ENCODE measurements around the gene CYBC1. TPM values are rescaled to one million over a fixed set of nuclear protein-coding genes. Genes with fewer than 3 reads are reported as not detected.

The CYBC1 gene
- total and polyA plus RNA-seq, 2 of the 4 experiments (the other 2 are of a cell fraction) = 75.1 to 76.7 TPM

GRCh38 chr17:82465023-82465603 lies 14.6 kb upstream of the CYBC1 start:
- Histone ChIP-seq H3K4me1 (ENCODE audit: control insufficient read depth, insufficient read depth, low read length) (no peaks in the 10 kb centered on the region), H3K4me2 (ENCODE audit: low read depth, low read length) (no peak overlapping the region), H4K20me1 (ENCODE audit: insufficient read depth, low read length) (peaks cover 7% of the 10 kb centered on the region; the same call in 1 of the 2 replicates), H3K9ac (ENCODE audit: low read depth, low read length) (no peak overlapping the region), H3K56ac (ENCODE audit: extremely low read depth, insufficient read depth, low read length) (no peak overlapping the region), H3K18ac (ENCODE audit: low read depth, low read length) (no peak overlapping the region), H2BK15ac (ENCODE audit: low read depth, low read length) (no peak overlapping the region), H3K27me3 (ENCODE audit: control insufficient read depth, insufficient read depth, low read length) (no peaks in the 10 kb centered on the region), H3K9me3 (ENCODE audit: control insufficient read depth, insufficient read depth, low read length) (no peaks in the 10 kb centered on the region), H4K8ac (ENCODE audit: low read depth in 2 of 2, low read length in 2 of 2) (no peak overlapping the region), H2BK120ac (ENCODE audit: low read depth, low read length) (no peak overlapping the region), H2AK9ac (replicated peaks; ENCODE audit: low read depth, low read length, poor library complexity) (no peak overlapping the region), H2AK5ac (ENCODE audit: low read depth, low read length) (no peak overlapping the region), H3K4ac (ENCODE audit: low read depth, low read length) (no peak overlapping the region), H2BK20ac (ENCODE audit: low read depth, low read length) (no peak overlapping the region), H3K36me3 (ENCODE audit: control insufficient read depth, insufficient read depth, low read length) (peaks cover 62% of the 10 kb centered on the region), H3K27ac (ENCODE audit: insufficient read depth, low read length) (no peak overlapping the region), H3K14ac (replicated peaks; ENCODE audit: low read depth, low read length) (no peak overlapping the region), H3K79me1 (ENCODE audit: low read depth in 1 of 2, low read length in 2 of 2) (peaks cover 0 to 30% of the 10 kb centered on the region in 2 experiments), H3K9me1 (ENCODE audit: insufficient read depth, low read length) (peaks cover 3% of the 10 kb centered on the region; the same call in 1 of the 2 replicates), H3K4me3 (ENCODE audit: insufficient read depth, low read depth, low read length) (no peak overlapping the region), H4K91ac (ENCODE audit: insufficient read depth, low read depth, low read length) (no peak overlapping the region), H2BK5ac (ENCODE audit: low read depth, low read length, poor library complexity, severe bottlenecking) (no peak overlapping the region), H2AFZ (replicated peaks; ENCODE audit: low read length, poor library complexity) (no peak overlapping the region), H4K5ac (ENCODE audit: low read depth, low read length) (no peak overlapping the region), H3K23ac (ENCODE audit: low read depth, low read length) (no peak overlapping the region)
- ChIA-PET POLR2A (ENCODE audit: unreplicated experiment) (no interaction called here), CTCF (no interaction called here)
- ATAC-seq (ENCODE audit: low read depth) (no peak), DNase-seq (no peak)
- in situ Hi-C loops (cut with MboI; ENCODE audit: low sequenced_read_pairs) = no loop called here
- no CpG with 5 or more reads among the region's 7 CpGs for WGBS, 2 experiments (ENCODE audit: extremely low coverage in 2 of 2, insufficient read length in 1 of 2)
- no TSS peak for BruUV-seq (replicated peaks)
- intact Hi-C loops (cut with micrococcal nuclease) = no loop called here
- dilution Hi-C loops (cut with HindIII; ENCODE audit: low sequenced_read_pairs, unreplicated experiment) = no loop called here
- TF ChIP-seq USF2 (IDR thresholded peaks at IDR 0.05; ENCODE audit: low read depth, low read length) (no peak), MAZ (IDR thresholded peaks at IDR 0.05; ENCODE audit: borderline replicate concordance, low read depth, low read length) (no peak), SMC3 (IDR thresholded peaks at IDR 0.05; ENCODE audit: low read depth, low read length) (no peak), BHLHE40 (IDR thresholded peaks at IDR 0.05; ENCODE audit: low read depth, low read length) (no peak), MXI1 (IDR thresholded peaks at IDR 0.05; ENCODE audit: borderline replicate concordance, low read depth, low read length) (no peak), MAFK (IDR thresholded peaks at IDR 0.05; ENCODE audit: low read depth, low read length) (no peak), RCOR1 (IDR thresholded peaks at IDR 0.05; ENCODE audit: insufficient replicate concordance, low read length) (no peak), POLR2A (IDR thresholded peaks at IDR 0.05; ENCODE audit: low read depth, low read length) (no peak), CEBPB (IDR thresholded peaks at IDR 0.05; ENCODE audit: low read depth, low read length) (no peak), FOS (IDR thresholded peaks at IDR 0.05; ENCODE audit: low read depth, low read length) (no peak), CTCF (conservative IDR thresholded peaks at IDR 0.05; ENCODE audit: low read depth, low read length) (no peak), NFE2L2 (IDR thresholded peaks at IDR 0.05; ENCODE audit: low read depth, low read length) (no peak), CHD1 (IDR thresholded peaks at IDR 0.05; ENCODE audit: low read depth, low read length) (no peak), RAD21 (IDR thresholded peaks at IDR 0.05; ENCODE audit: low read length) (no peak), RFX5 (IDR thresholded peaks at IDR 0.05; ENCODE audit: low read depth, low read length) (no peak)
- TF ChIP-seq, protein P1, sequence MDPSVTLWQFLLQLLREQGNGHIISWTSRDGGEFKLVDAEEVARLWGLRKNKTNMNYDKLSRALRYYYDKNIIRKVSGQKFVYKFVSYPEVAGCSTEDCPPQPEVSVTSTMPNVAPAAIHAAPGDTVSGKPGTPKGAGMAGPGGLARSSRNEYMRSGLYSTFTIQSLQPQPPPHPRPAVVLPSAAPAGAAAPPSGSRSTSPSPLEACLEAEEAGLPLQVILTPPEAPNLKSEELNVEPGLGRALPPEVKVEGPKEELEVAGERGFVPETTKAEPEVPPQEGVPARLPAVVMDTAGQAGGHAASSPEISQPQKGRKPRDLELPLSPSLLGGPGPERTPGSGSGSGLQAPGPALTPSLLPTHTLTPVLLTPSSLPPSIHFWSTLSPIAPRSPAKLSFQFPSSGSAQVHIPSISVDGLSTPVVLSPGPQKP (IDR thresholded peaks at IDR 0.05; ENCODE audit: borderline replicate concordance, low read depth, low read length) = no peak

All from IMR-90 (cell line).